Neural cell (in vitro differentiated cells): ENCODE results near the gene MYBL2. TPM values are rescaled to one million over a fixed set of nuclear protein-coding genes. Genes with fewer than 3 reads are reported as not detected.

Experiments used
- H2AFZ ChIP-seq: fragments of 200-600, 300-800 bp; sonication (generic), shearing (Covaris generic); 2 replicates; pipeline ENCODE4 v1.6.0; 2014; ENCODE audit warnings: low read depth, mild to moderate bottlenecking, antibody characterized with exemption, low read length, moderate library complexity
- H3F3A ChIP-seq: fragments of 200-600 bp; shearing (Covaris generic); 2 replicates; pipeline ENCODE4 v1.6.1; 2016; ENCODE audit warnings: mild to moderate bottlenecking, moderate library complexity, mixed read lengths, antibody characterized with exemption, low read length; ENCODE audit not compliant: insufficient read depth, poor library complexity, severe bottlenecking
- H3K27ac ChIP-seq: fragments of 200-600, 300-800 bp; sonication (generic), shearing (Covaris generic); 2 replicates; pipeline ENCODE4 v1.5.1; 2014; ENCODE audit warnings: mild to moderate bottlenecking, low read length, moderate library complexity
- H3K27me3 ChIP-seq: fragments of 300-800, 200-600 bp; sonication (generic), shearing (Covaris generic); 2 replicates; pipeline ENCODE4 v1.6.0; 2014; ENCODE audit warnings: mild to moderate bottlenecking, low read depth, low read length, moderate library complexity; ENCODE audit not compliant: insufficient read depth
- H3K36me3 ChIP-seq: fragments of 300-800, 200-600 bp; sonication (generic), shearing (Covaris generic); 2 replicates; pipeline ENCODE4 v1.5.1; 2014; ENCODE audit warnings: mild to moderate bottlenecking, antibody characterized with exemption, low read length, moderate library complexity; ENCODE audit not compliant: insufficient read depth
- H3K4me2 ChIP-seq: fragments of 300-800, 200-600 bp; sonication (generic), shearing (Covaris generic); 2 replicates; pipeline ENCODE4 v1.6.0; 2014; ENCODE audit warnings: mild to moderate bottlenecking, low read length
- H3K4me3 ChIP-seq: fragments of 300-800, 200-600 bp; sonication (generic), shearing (Covaris generic); 2 replicates; pipeline ENCODE4 v1.5.1; 2014; ENCODE audit warnings: mild to moderate bottlenecking, low read length, moderate library complexity
- H3K79me2 ChIP-seq: fragments of 200-600 bp; shearing (Covaris generic); replicated peaks from 2 replicates; pipeline ENCODE4 v1.6.0; 2014; ENCODE audit warnings: mild to moderate bottlenecking, low read length, moderate library complexity; ENCODE audit not compliant: insufficient read depth
- H3K9ac ChIP-seq: fragments of 300-800, 200-600 bp; sonication (generic), shearing (Covaris generic); 2 replicates; pipeline ENCODE4 v1.6.1; 2016; ENCODE audit warnings: mild to moderate bottlenecking, low read length, mixed read lengths
- H3K9me2 ChIP-seq: fragments of 200-600 bp; shearing (Covaris generic); 2 replicates; pipeline ENCODE4 v1.6.1; 2016; ENCODE audit warnings: mild to moderate bottlenecking, low read length, mixed read lengths; ENCODE audit not compliant: insufficient read depth
- H3K9me3 ChIP-seq: fragments of 200-600, 300-800 bp; sonication (generic), shearing (Covaris generic); 2 replicates; pipeline ENCODE4 v1.6.1; 2016; ENCODE audit warnings: mild to moderate bottlenecking, mixed run types, low read length, moderate library complexity, mixed read lengths
- H4K20me1 ChIP-seq: fragments of 200-600 bp; shearing (Covaris generic); 2 replicates; pipeline ENCODE4 v1.6.1; 2016; ENCODE audit warnings: mild to moderate bottlenecking, mixed run types; ENCODE audit not compliant: insufficient read depth
- EP300 ChIP-seq: fragments of 450-650 bp; conservative IDR thresholded peaks from 2 replicates; pipeline ENCODE4 v1.6.1; 2014; ENCODE audit warnings: antibody characterized with exemption, mild to moderate bottlenecking, moderate library complexity; ENCODE audit not compliant: poor library complexity, severe bottlenecking
- EZH2 ChIP-seq: fragments of 200-600, 300-800 bp; shearing (Covaris generic), sonication (generic); IDR thresholded peaks from 2 replicates; pipeline ENCODE4 v1.6.1; 2014; ENCODE audit warnings: antibody characterized with exemption, low read length, borderline replicate concordance, mild to moderate bottlenecking; ENCODE audit not compliant: insufficient read depth, poor library complexity, severe bottlenecking
- MXI1 ChIP-seq: fragments of 450-650 bp; conservative IDR thresholded peaks from 2 replicates; pipeline ENCODE4 v1.6.1; 2014; ENCODE audit warnings: antibody characterized with exemption, mild to moderate bottlenecking; ENCODE audit not compliant: poor library complexity, severe bottlenecking
- POLR2AphosphoS5 ChIP-seq: IDR thresholded peaks from 2 replicates; pipeline ENCODE4 v1.6.1; 2012
- RAD21 ChIP-seq: fragments of 450-650 bp; conservative IDR thresholded peaks from 2 replicates; pipeline ENCODE4 v1.6.1; 2014; ENCODE audit warnings: antibody characterized with exemption, mild to moderate bottlenecking, moderate library complexity
- SMC3 ChIP-seq: fragments of 450-650 bp; conservative IDR thresholded peaks from 2 replicates; pipeline ENCODE4 v1.6.1; 2014; ENCODE audit warnings: antibody characterized with exemption, mild to moderate bottlenecking, moderate library complexity; ENCODE audit not compliant: poor library complexity
- TAF1 ChIP-seq: IDR thresholded peaks from 2 replicates; pipeline ENCODE4 v1.6.1; 2012; ENCODE audit warnings: low read depth
- polyA plus RNA-seq: library from polyadenylated mRNA; depleted of rRNA; stranded (reverse); fragments of >200 nt; gene quantifications from 2 replicates; pipeline ENCODE4 v1.2.3, GENCODE V29; 2014
- TF ChIP-seq, protein P1 (sequence below): fragments of 450-650 bp; IDR thresholded peaks from 2 replicates; pipeline ENCODE4 v1.5.1; 2014; ENCODE audit warnings: antibody characterized with exemption, mild to moderate bottlenecking, moderate library complexity; ENCODE audit not compliant: poor library complexity, severe bottlenecking
- TF ChIP-seq, protein P2 (sequence below): IDR thresholded peaks from 2 replicates; pipeline ENCODE4 v1.6.1; 2012; ENCODE audit warnings: borderline replicate concordance

Gene MYBL2
- polyA plus RNA-seq, 1 donor from 2014 or later: not detected

DNA sequence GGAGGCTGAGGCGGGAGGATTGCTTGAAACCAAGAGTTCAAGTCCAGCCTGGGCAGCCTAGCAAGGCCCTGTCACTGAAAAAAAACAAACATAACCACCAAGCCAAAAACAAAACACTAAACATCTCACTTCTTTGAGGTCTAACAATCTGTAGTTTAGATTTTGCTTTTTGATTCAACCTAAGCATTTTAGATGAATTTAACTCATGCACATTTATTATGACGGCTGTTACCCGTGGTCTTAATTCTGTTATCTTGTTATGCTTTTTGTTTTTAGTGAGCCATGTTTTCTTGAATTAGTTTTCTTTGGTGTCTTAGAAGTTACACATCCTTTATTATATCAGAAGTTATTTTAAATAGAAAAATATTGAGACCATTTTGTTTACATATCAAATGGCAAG is 73.7 kb downstream of the MYBL2 start:
- H3K4me3 ChIP-seq: no peak overlapping the region
- no peak for TF ChIP-seq EZH2
- no peak for TF ChIP-seq TAF1
- TF ChIP-seq SMC3: no peak
- no peak for TF ChIP-seq EP300
- no peak for TF ChIP-seq POLR2AphosphoS5
- no peak for TF ChIP-seq RAD21
- TF ChIP-seq, protein P1, sequence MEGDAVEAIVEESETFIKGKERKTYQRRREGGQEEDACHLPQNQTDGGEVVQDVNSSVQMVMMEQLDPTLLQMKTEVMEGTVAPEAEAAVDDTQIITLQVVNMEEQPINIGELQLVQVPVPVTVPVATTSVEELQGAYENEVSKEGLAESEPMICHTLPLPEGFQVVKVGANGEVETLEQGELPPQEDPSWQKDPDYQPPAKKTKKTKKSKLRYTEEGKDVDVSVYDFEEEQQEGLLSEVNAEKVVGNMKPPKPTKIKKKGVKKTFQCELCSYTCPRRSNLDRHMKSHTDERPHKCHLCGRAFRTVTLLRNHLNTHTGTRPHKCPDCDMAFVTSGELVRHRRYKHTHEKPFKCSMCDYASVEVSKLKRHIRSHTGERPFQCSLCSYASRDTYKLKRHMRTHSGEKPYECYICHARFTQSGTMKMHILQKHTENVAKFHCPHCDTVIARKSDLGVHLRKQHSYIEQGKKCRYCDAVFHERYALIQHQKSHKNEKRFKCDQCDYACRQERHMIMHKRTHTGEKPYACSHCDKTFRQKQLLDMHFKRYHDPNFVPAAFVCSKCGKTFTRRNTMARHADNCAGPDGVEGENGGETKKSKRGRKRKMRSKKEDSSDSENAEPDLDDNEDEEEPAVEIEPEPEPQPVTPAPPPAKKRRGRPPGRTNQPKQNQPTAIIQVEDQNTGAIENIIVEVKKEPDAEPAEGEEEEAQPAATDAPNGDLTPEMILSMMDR: no peak
- no peak for TF ChIP-seq MXI1
- TF ChIP-seq, protein P2, sequence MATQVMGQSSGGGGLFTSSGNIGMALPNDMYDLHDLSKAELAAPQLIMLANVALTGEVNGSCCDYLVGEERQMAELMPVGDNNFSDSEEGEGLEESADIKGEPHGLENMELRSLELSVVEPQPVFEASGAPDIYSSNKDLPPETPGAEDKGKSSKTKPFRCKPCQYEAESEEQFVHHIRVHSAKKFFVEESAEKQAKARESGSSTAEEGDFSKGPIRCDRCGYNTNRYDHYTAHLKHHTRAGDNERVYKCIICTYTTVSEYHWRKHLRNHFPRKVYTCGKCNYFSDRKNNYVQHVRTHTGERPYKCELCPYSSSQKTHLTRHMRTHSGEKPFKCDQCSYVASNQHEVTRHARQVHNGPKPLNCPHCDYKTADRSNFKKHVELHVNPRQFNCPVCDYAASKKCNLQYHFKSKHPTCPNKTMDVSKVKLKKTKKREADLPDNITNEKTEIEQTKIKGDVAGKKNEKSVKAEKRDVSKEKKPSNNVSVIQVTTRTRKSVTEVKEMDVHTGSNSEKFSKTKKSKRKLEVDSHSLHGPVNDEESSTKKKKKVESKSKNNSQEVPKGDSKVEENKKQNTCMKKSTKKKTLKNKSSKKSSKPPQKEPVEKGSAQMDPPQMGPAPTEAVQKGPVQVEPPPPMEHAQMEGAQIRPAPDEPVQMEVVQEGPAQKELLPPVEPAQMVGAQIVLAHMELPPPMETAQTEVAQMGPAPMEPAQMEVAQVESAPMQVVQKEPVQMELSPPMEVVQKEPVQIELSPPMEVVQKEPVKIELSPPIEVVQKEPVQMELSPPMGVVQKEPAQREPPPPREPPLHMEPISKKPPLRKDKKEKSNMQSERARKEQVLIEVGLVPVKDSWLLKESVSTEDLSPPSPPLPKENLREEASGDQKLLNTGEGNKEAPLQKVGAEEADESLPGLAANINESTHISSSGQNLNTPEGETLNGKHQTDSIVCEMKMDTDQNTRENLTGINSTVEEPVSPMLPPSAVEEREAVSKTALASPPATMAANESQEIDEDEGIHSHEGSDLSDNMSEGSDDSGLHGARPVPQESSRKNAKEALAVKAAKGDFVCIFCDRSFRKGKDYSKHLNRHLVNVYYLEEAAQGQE: no peak
- H3K27me3 ChIP-seq: no peaks in the 10 kb centered on the region
- no peaks in the 10 kb centered on the region for H3K9me2 ChIP-seq
- H3K36me3 ChIP-seq: no peaks in the 10 kb centered on the region
- no peaks in the 10 kb centered on the region for H3F3A ChIP-seq
- H3K79me2 ChIP-seq: no peaks in the 10 kb centered on the region
- no peak overlapping the region for H3K27ac ChIP-seq
- no peaks in the 10 kb centered on the region for H3K9me3 ChIP-seq
- no peak overlapping the region for H3K4me2 ChIP-seq
- no peak overlapping the region for H2AFZ ChIP-seq
- H3K9ac ChIP-seq: no peak overlapping the region
- no peaks in the 10 kb centered on the region for H4K20me1 ChIP-seq

DNA sequence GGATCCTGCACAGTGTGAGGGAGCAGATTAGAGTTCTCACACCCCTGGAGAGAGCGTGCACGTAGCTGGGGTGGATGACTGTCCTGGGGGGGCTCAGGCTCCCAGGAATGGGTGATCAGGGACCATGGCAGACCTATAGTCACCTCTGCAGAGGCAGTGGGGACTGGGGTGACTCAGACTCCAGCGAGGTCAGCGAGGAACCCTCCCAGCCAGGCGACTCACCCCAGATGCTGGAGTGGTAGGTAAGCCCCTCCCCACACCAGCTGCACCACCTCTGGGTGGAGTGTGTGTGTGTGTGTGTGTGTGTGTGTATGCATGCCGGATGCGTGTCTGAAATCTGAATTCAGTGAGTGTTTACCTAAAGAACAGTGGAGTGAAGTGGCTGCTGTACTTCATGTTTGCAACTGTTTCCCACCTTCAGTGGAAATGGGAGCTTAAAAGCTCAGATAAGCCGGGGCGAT is 77.3 kb downstream of the MYBL2 start:
- Histone ChIP-seq H3K9me3 (no peaks in the 10 kb centered on the region), H4K20me1 (no peaks in the 10 kb centered on the region), H3K79me2 (no peaks in the 10 kb centered on the region), H3K36me3 (no peaks in the 10 kb centered on the region), H3K9ac (no peak overlapping the region), H2AFZ (no peak overlapping the region), H3K27me3 (no peaks in the 10 kb centered on the region), H3K4me2 (no peak overlapping the region), H3K4me3 (no peak overlapping the region), H3F3A (no peaks in the 10 kb centered on the region), H3K9me2 (no peaks in the 10 kb centered on the region), H3K27ac (no peak overlapping the region)
- TF ChIP-seq POLR2AphosphoS5 (no peak), SMC3 (no peak), EZH2 (no peak), EP300 (no peak), TAF1 (no peak), MXI1 (no peak)
- TF ChIP-seq, protein P2: no peak
- TF ChIP-seq, protein P1: no peak
